ENCODE data around the gene SETD3.
"Not testable (repeated sequence)": the region's sequence is repeated elsewhere in the genome, so short reads cannot be mapped to it uniquely, and the experiment has no call there.

SETD3 gene

GRCh38 chr14:99377951-99378350 lies 102.7 kb downstream of the SETD3 start:
- in situ Hi-C loops (cut with HindIII; ENCODE audit: low sequenced_read_pairs), result no loop called here

GRCh38 chr14:99374964-99375363 lies 105.7 kb downstream of the SETD3 start:
- in situ Hi-C loops (cut with HindIII; ENCODE audit: low sequenced_read_pairs), result no loop called here

- in situ Hi-C loops (cut with HindIII; ENCODE audit: low sequenced_read_pairs), result no loop called here
Measured at GRCh38 chr14:99363616-99364290, 116.9 kb downstream of the SETD3 start.

GRCh38 chr14:99363051-99363450 lies 117.6 kb downstream of the SETD3 start:
- in situ Hi-C loops (cut with HindIII; ENCODE audit: low sequenced_read_pairs), result no loop called here

- in situ Hi-C loops (cut with HindIII; ENCODE audit: low sequenced_read_pairs), result no loop called here
Measured at GRCh38 chr14:99361596-99362215, 119.0 kb downstream of the SETD3 start.

GRCh38 chr14:99360774-99361595 lies 119.7 kb downstream of the SETD3 start:
- in situ Hi-C loops (cut with HindIII; ENCODE audit: low sequenced_read_pairs), result no loop called here

- in situ Hi-C loops (cut with HindIII; ENCODE audit: low sequenced_read_pairs), result no loop called here
Measured at GRCh38 chr14:99359906-99360305, 120.8 kb downstream of the SETD3 start.

- in situ Hi-C loops (cut with HindIII; ENCODE audit: low sequenced_read_pairs), result no loop called here
Measured at GRCh38 chr14:99357916-99358390, 122.7 kb downstream of the SETD3 start.

GRCh38 chr14:99357151-99357915 lies 123.3 kb downstream of the SETD3 start:
- in situ Hi-C loops (cut with HindIII; ENCODE audit: low sequenced_read_pairs), result no loop called here

- in situ Hi-C loops (cut with HindIII; ENCODE audit: low sequenced_read_pairs), result no loop called here
Measured at GRCh38 chr14:99356031-99356608, 124.5 kb downstream of the SETD3 start.

- in situ Hi-C loops (cut with HindIII; ENCODE audit: low sequenced_read_pairs), result no loop called here
Measured at GRCh38 chr14:99354166-99354875, 126.3 kb downstream of the SETD3 start.

GRCh38 chr14:99352688-99353280 lies 127.9 kb downstream of the SETD3 start:
- in situ Hi-C loops (cut with HindIII; ENCODE audit: low sequenced_read_pairs), result no loop called here

- in situ Hi-C loops (cut with HindIII; ENCODE audit: low sequenced_read_pairs), result no loop called here
Measured at GRCh38 chr14:99351166-99352007, 129.3 kb downstream of the SETD3 start.

- in situ Hi-C loops (cut with HindIII; ENCODE audit: low sequenced_read_pairs), result no loop called here
Measured at GRCh38 chr14:99350751-99351150, 129.9 kb downstream of the SETD3 start.

GRCh38 chr14:99349721-99350495 lies 130.8 kb downstream of the SETD3 start:
- in situ Hi-C loops (cut with HindIII; ENCODE audit: low sequenced_read_pairs), result no loop called here

- in situ Hi-C loops (cut with HindIII; ENCODE audit: low sequenced_read_pairs), result no loop called here
Measured at GRCh38 chr14:99348816-99349614, 131.6 kb downstream of the SETD3 start.

GRCh38 chr14:99348231-99348630 lies 132.4 kb downstream of the SETD3 start:
- in situ Hi-C loops (cut with HindIII; ENCODE audit: low sequenced_read_pairs), result not testable (repeated sequence)
